ENCODE results near the gene CDC42EP4. TPM values are rescaled to one million over a fixed set of nuclear protein-coding genes. Genes with fewer than 3 reads are reported as not detected.

CDC42EP4 gene
- total and polyA plus RNA-seq, 9 of the 15 experiments (the other 6 are each of a cell fraction or from before 2014, with no cell fraction given), result 0.65 to 20.8 (median 12.3) TPM

DNA sequence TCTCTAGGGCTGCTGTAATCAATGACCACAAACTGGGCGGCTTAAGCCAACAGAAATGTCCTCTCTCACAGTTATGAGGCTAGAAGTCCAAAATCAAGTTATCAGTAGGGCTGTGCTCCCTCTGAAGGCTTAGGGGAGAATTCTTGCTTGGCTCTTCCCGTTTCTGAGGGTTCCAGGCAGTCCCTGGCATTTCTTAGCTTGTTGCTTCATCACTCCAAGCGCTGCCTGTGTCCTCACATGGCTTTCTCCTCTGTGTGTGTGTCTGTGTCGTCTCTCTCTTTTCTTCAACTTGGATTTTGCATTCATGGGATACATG lies 13.7 kb upstream of the CDC42EP4 start:
- in situ Hi-C loops (cut with MboI), result no loop called here
- ATAC-seq (peak; percentile 66), FAIRE-seq (peak; percentile 35), DNase-seq (ENCODE audit: extremely low read depth in 1 of 4, low spot score in 3 of 4) (no peak)
- BruUV-seq (replicated peaks), result no TSS peak
- Histone ChIP-seq H3K27me3 (ENCODE audit: control insufficient read depth in 2 of 2, insufficient read depth in 2 of 2, low read length in 2 of 2) (peaks cover 0 to 18% of the 10 kb centered on the region in 2 experiments; a peak in 1 of 5 replicates), H3K27ac (ENCODE audit: extremely low read depth, low read depth, low read length) (no peak overlapping the region), H3K9me3 (replicated peaks; ENCODE audit: control insufficient read depth, insufficient read depth, low read depth, low read length) (no peaks in the 10 kb centered on the region), H3K9me1 (ENCODE audit: control insufficient read depth, insufficient read depth, low read length) (no peaks in the 10 kb centered on the region), H2AFZ (ENCODE audit: low read depth, low read length) (no peak overlapping the region), H3K79me2 (ENCODE audit: control insufficient read depth, insufficient read depth, low read length) (no peaks in the 10 kb centered on the region), H3K4me3 (no peak overlapping the region), H3K4me2 (ENCODE audit: insufficient read depth, low read length) (no peak overlapping the region), H3K4me1 (replicated peaks in 1 of 2; ENCODE audit: control insufficient read depth in 2 of 2, insufficient read depth in 2 of 2, low read length in 2 of 2) (peaks cover 9 to 12% of the 10 kb centered on the region in 2 experiments; a peak in 4 of 5 replicates), H3K9ac (ENCODE audit: insufficient read depth in 1 of 2, low read depth in 2 of 2, low read length in 2 of 2) (no peak overlapping the region), H4K20me1 (replicated peaks; ENCODE audit: control insufficient read depth, insufficient read depth, low read length) (no peaks in the 10 kb centered on the region), H3K36me3 (ENCODE audit: control insufficient read depth, insufficient read depth, low read length) (no peaks in the 10 kb centered on the region)
- intact Hi-C loops (cut with micrococcal nuclease), result no loop called here
- whole genome bisulfite sequencing (ENCODE audit: insufficient coverage, low coverage, missing lambda C conversion rate), result 4% methylated on average over 3 of the region's 4 CpGs
- ChIA-PET CTCF (ENCODE audit: low intra/inter-chr PET ratio) (no interaction called here), POLR2A (interaction anchor here (0.7 to 1.2 kb wide), 2 partner anchors 17 to 1716 kb away, joined by 3 read pairs; no protein-coding TSS in a partner anchor)
- TF ChIP-seq SAFB (IDR thresholded peaks at IDR 0.05; ENCODE audit: borderline replicate concordance, low read depth, low read length) (no peak), SPI1 (IDR thresholded peaks at IDR 0.05; ENCODE audit: borderline replicate concordance, low read depth, low read length) (peak; percentile 53; the same call in 1 of the 2 replicates), COPS2 (conservative IDR thresholded peaks at IDR 0.05) (no peak), ETV1 (tag; conservative IDR thresholded peaks at IDR 0.05; ENCODE audit: low read depth) (no peak), KDM2B (CRISPR knock-in tag; IDR thresholded peaks at IDR 0.05) (no peak), POLR3G (IDR thresholded peaks at IDR 0.05; ENCODE audit: extremely low read depth, insufficient read length, insufficient replicate concordance) (no peak), HLTF (IDR thresholded peaks at IDR 0.05) (no peak), MIER1 (IDR thresholded peaks at IDR 0.05; ENCODE audit: low read depth) (no peak), FOS (IDR thresholded peaks at IDR 0.05; ENCODE audit: extremely low read depth, insufficient read length) (no peak), RBBP5 (IDR thresholded peaks at IDR 0.05; ENCODE audit: borderline replicate concordance, insufficient read depth, low read length, poor library complexity, severe bottlenecking) (no peak), RAD21 (CRISPR knock-in tag; conservative IDR thresholded peaks at IDR 0.05 in 1 of 2, IDR thresholded peaks at IDR 0.05 in 1 of 2) (peak in 1 of 2 experiments; percentile 41; a peak in 3 of 4 replicates), U2AF2 (optimal IDR thresholded peaks at IDR 0.05; ENCODE audit: low read depth, low read length) (no peak), GTF2A2 (tag; IDR thresholded peaks at IDR 0.05) (no peak), LCOR (CRISPR knock-in tag; IDR thresholded peaks at IDR 0.05) (no peak), CBX1 (IDR thresholded peaks at IDR 0.05; ENCODE audit: low read depth) (no peak), CEBPB (tag; IDR thresholded peaks at IDR 0.05) (peak; percentile 38), ZNF644 (tag; IDR thresholded peaks at IDR 0.05; ENCODE audit: low read depth) (no peak), CTCF (IDR thresholded peaks at IDR 0.05 in 2 of 3, conservative IDR thresholded peaks at IDR 0.05 in 1 of 3; ENCODE audit: insufficient read depth in 2 of 3, low read depth in 1 of 3, low read length in 3 of 3) (peak in 1 of 3 experiments; percentile 33; a peak in 1 of 6 replicates), ZNF263 (CRISPR knock-in tag; IDR thresholded peaks at IDR 0.05; ENCODE audit: borderline replicate concordance) (peak; percentile 53; the same call in 1 of the 2 replicates)
- TF ChIP-seq, protein P1, sequence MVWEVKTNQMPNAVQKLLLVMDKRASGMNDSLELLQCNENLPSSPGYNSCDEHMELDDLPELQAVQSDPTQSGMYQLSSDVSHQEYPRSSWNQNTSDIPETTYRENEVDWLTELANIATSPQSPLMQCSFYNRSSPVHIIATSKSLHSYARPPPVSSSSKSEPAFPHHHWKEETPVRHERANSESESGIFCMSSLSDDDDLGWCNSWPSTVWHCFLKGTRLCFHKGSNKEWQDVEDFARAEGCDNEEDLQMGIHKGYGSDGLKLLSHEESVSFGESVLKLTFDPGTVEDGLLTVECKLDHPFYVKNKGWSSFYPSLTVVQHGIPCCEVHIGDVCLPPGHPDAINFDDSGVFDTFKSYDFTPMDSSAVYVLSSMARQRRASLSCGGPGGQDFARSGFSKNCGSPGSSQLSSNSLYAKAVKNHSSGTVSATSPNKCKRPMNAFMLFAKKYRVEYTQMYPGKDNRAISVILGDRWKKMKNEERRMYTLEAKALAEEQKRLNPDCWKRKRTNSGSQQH (CRISPR knock-in tag; IDR thresholded peaks at IDR 0.05), result no peak
- TF ChIP-seq, protein P2, sequence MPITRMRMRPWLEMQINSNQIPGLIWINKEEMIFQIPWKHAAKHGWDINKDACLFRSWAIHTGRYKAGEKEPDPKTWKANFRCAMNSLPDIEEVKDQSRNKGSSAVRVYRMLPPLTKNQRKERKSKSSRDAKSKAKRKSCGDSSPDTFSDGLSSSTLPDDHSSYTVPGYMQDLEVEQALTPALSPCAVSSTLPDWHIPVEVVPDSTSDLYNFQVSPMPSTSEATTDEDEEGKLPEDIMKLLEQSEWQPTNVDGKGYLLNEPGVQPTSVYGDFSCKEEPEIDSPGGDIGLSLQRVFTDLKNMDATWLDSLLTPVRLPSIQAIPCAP (CRISPR knock-in tag; IDR thresholded peaks at IDR 0.05; ENCODE audit: borderline replicate concordance), result no peak
